ENCODE data around the gene PRKCZ. TPM values are rescaled to one million over a fixed set of nuclear protein-coding genes. Genes with fewer than 3 reads are reported as not detected.

PRKCZ gene
- total and polyA plus RNA-seq, 2 of the 4 experiments (the other 2 are of a cell fraction), result 2.0 to 3.5 TPM

- Histone ChIP-seq H3K4ac (ENCODE audit: low read depth, low read length) (no peak overlapping the region), H3K4me3 (ENCODE audit: insufficient read depth, low read depth, low read length) (no peak overlapping the region), H4K91ac (ENCODE audit: insufficient read depth, low read depth, low read length) (no peak overlapping the region), H3K36me3 (ENCODE audit: control insufficient read depth, insufficient read depth, low read length) (no peaks in the 10 kb centered on the region), H2AFZ (replicated peaks; ENCODE audit: low read length, poor library complexity) (no peak overlapping the region), H4K20me1 (ENCODE audit: insufficient read depth, low read length) (no peaks in the 10 kb centered on the region), H3K4me1 (ENCODE audit: control insufficient read depth, insufficient read depth, low read length) (no peaks in the 10 kb centered on the region), H3K4me2 (ENCODE audit: low read depth, low read length) (no peak overlapping the region), H2BK5ac (ENCODE audit: low read depth, low read length, poor library complexity, severe bottlenecking) (no peak overlapping the region), H2AK5ac (ENCODE audit: low read depth, low read length) (no peak overlapping the region), H3K56ac (ENCODE audit: extremely low read depth, insufficient read depth, low read length) (no peak overlapping the region), H3K18ac (ENCODE audit: low read depth, low read length) (no peak overlapping the region), H4K5ac (ENCODE audit: low read depth, low read length) (no peak overlapping the region), H3K9me3 (ENCODE audit: control insufficient read depth, insufficient read depth, low read length) (peaks cover 1% of the 10 kb centered on the region; the same call in 1 of the 2 replicates), H3K27me3 (ENCODE audit: control insufficient read depth, insufficient read depth, low read length) (peaks cover 12% of the 10 kb centered on the region), H2AK9ac (replicated peaks; ENCODE audit: low read depth, low read length, poor library complexity) (no peak overlapping the region), H3K14ac (replicated peaks; ENCODE audit: low read depth, low read length) (no peak overlapping the region), H3K23ac (ENCODE audit: low read depth, low read length) (no peak overlapping the region), H4K8ac (ENCODE audit: low read depth in 2 of 2, low read length in 2 of 2) (no peak overlapping the region), H3K79me1 (ENCODE audit: low read depth in 1 of 2, low read length in 2 of 2) (no peaks in the 10 kb centered on the region), H3K9me1 (ENCODE audit: insufficient read depth, low read length) (no peaks in the 10 kb centered on the region), H3K27ac (ENCODE audit: insufficient read depth, low read length) (no peak overlapping the region), H2BK20ac (ENCODE audit: low read depth, low read length) (no peak overlapping the region), H2BK120ac (ENCODE audit: low read depth, low read length) (no peak overlapping the region), H2BK15ac (ENCODE audit: low read depth, low read length) (no peak overlapping the region), H3K9ac (ENCODE audit: low read depth, low read length) (no peak overlapping the region)
- no TSS peak for BruUV-seq (replicated peaks)
- DNase-seq (no peak), ATAC-seq (ENCODE audit: low read depth) (no peak)
- intact Hi-C loops (cut with micrococcal nuclease) (no loop called here), dilution Hi-C loops (cut with HindIII; ENCODE audit: low sequenced_read_pairs, unreplicated experiment) (no loop called here), in situ Hi-C loops (cut with MboI; ENCODE audit: low sequenced_read_pairs) (loop anchor here (10.0 kb wide), 1 partner anchor 194 kb away; no protein-coding TSS in a partner anchor)
- CTCF ChIA-PET, result no interaction called here
- POLR2A ChIA-PET (ENCODE audit: unreplicated experiment), result no interaction called here
- no peak for TF ChIP-seq RAD21 (IDR thresholded peaks at IDR 0.05; ENCODE audit: low read length)
- TF ChIP-seq ELK1 (IDR thresholded peaks at IDR 0.05; ENCODE audit: borderline replicate concordance, low read depth, low read length), result no peak
- TF ChIP-seq CEBPB (IDR thresholded peaks at IDR 0.05; ENCODE audit: low read depth, low read length), result no peak
- TF ChIP-seq FOS (IDR thresholded peaks at IDR 0.05; ENCODE audit: low read depth, low read length), result no peak
- TF ChIP-seq MAZ (IDR thresholded peaks at IDR 0.05; ENCODE audit: borderline replicate concordance, low read depth, low read length), result no peak
- no peak for TF ChIP-seq CHD1 (IDR thresholded peaks at IDR 0.05; ENCODE audit: low read depth, low read length)
- TF ChIP-seq, protein P1, sequence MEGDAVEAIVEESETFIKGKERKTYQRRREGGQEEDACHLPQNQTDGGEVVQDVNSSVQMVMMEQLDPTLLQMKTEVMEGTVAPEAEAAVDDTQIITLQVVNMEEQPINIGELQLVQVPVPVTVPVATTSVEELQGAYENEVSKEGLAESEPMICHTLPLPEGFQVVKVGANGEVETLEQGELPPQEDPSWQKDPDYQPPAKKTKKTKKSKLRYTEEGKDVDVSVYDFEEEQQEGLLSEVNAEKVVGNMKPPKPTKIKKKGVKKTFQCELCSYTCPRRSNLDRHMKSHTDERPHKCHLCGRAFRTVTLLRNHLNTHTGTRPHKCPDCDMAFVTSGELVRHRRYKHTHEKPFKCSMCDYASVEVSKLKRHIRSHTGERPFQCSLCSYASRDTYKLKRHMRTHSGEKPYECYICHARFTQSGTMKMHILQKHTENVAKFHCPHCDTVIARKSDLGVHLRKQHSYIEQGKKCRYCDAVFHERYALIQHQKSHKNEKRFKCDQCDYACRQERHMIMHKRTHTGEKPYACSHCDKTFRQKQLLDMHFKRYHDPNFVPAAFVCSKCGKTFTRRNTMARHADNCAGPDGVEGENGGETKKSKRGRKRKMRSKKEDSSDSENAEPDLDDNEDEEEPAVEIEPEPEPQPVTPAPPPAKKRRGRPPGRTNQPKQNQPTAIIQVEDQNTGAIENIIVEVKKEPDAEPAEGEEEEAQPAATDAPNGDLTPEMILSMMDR (conservative IDR thresholded peaks at IDR 0.05; ENCODE audit: low read depth, low read length), result no peak
- no peak for TF ChIP-seq MXI1 (IDR thresholded peaks at IDR 0.05; ENCODE audit: borderline replicate concordance, low read depth, low read length)
- WGBS, 2 experiments (ENCODE audit: extremely low coverage in 2 of 2, insufficient read length in 1 of 2), result 83% methylated on average over 10 of the region's 18 CpGs; no CpG with 5 or more reads in 1 of the 2 experiments
Measured at GRCh38 chr1:2159124-2159523, 108.9 kb downstream of the PRKCZ start.
